Right cardiac atrium (tissue), 5 donors: Measurements from ENCODE around the gene SLC22A5. TPM values are rescaled to one million over a fixed set of nuclear protein-coding genes. Genes with fewer than 3 reads are reported as not detected.

Source experiments
- ATAC-seq, 2 donors: fragments of 200-7000 bp; cut with Tn5 transposase; one replicate each; pipeline versions ENCODE4 v1.8.0 to v1.9.1; 2020; ENCODE audit warnings: moderate library complexity in 2 of 2, mild to moderate bottlenecking in 1 of 2
- DNase-seq, 3 donors: peaks; one replicate each; pipeline ENCODE4 v3.0.0-alpha.2; 2020
- H3K27ac ChIP-seq: one replicate; pipeline ENCODE4 v1.5.1; 2013; ENCODE audit warnings: mild to moderate bottlenecking, low read length, control low read depth, moderate library complexity
- H3K27me3 ChIP-seq: one replicate; pipeline ENCODE4 v1.6.1; 2013; ENCODE audit not compliant: control insufficient read depth, insufficient read depth
- H3K4me1 ChIP-seq: one replicate; pipeline ENCODE4 v1.6.1; 2013; ENCODE audit warnings: low read length; ENCODE audit not compliant: control insufficient read depth, insufficient read depth
- H3K4me3 ChIP-seq: one replicate; pipeline ENCODE4 v1.5.1; 2013; ENCODE audit warnings: low read length, control low read depth
- H3K9me3 ChIP-seq: one replicate; pipeline ENCODE4 v1.6.1; 2013; ENCODE audit warnings: low read length; ENCODE audit not compliant: control insufficient read depth
- WGBS: extraction: QIAGEN DNeasy Blood & Tissue Kit; methylation state at CpG from one replicate; pipeline ENCODE4 v1.1.7; 2013; 5-methylcytosine and 5-hydroxymethylcytosine counted together
- intact Hi-C, 4 donors: fragments of 100-400 bp; cut with DNase I; formaldehyde crosslinking; loops; one replicate each; pipeline versions ENCODE4 v1.11.0 to v1.14.0; 2022 to 2023
- polyA plus RNA-seq: library from polyadenylated mRNA; stranded (reverse); fragments of 200-250 nt; gene quantifications from one replicate; pipeline ENCODE4 v1.2.3, GENCODE V29; 2013
- total RNA-seq, 4 donors: library from RNA; stranded (reverse); fragmentation: NEBNext Ultra II Directional; extraction: Animal tissue kit (Norgen Biotek cat#: 25700); gene quantifications; one replicate each; pipeline ENCODE4 v1.2.1, GENCODE V29; 2021
- donor health status: healthy with polysubstance abuse.
- donor health status: DM: no; HTN: yes; CAD: no.
- donor health status: DM: no; HTN: no; CAD: no.
- donor health status: DM: no; HTN: yes; CAD: no; lungs with severe emphysema.
- donor health status: DM: yes; HTN: yes; CAD: no.

The SLC22A5 gene
- total and polyA plus RNA-seq, 5 donors = 5.7 to 17.5 (median 13.7) TPM

GRCh38 chr5:132388244-132389050 is 18.9 kb downstream of the SLC22A5 start:
- H3K4me1 ChIP-seq = peaks cover 10% of the 10 kb centered on the region
- H3K4me3 ChIP-seq = no peak overlapping the region
- peak overlapping the region; percentile 97 for H3K27ac ChIP-seq
- no peaks in the 10 kb centered on the region for H3K9me3 ChIP-seq
- no peaks in the 10 kb centered on the region for H3K27me3 ChIP-seq
- intact Hi-C loops = loop anchor here in 2 of 4 donors (5.0 to 10.0 kb wide), 2 partner anchors 114 to 436 kb away; no protein-coding TSS in a partner anchor
- ATAC-seq = peak; percentile 34 to 51
- DNase-seq = peak; percentile 37 to 78 (median 69)
- WGBS = 39% methylated on average over 8 of the region's 8 CpGs

- ATAC-seq = no peak
- no peak overlapping the region for H3K4me3 ChIP-seq
- DNase-seq = no peak
- no peaks in the 10 kb centered on the region for H3K27me3 ChIP-seq
- H3K4me1 ChIP-seq = peaks cover 10% of the 10 kb centered on the region
- 80% methylated on average over 1 of the region's 1 CpG for WGBS
- no peaks in the 10 kb centered on the region for H3K9me3 ChIP-seq
- H3K27ac ChIP-seq = peak overlapping the region; percentile 70
- intact Hi-C loops = loop anchor here in 2 of 4 donors (5.0 to 10.0 kb wide), 2 partner anchors 113 to 436 kb away; no protein-coding TSS in a partner anchor
Measured at GRCh38 chr5:132389051-132389331, 19.5 kb downstream of the SLC22A5 start.

- Histone ChIP-seq H3K27ac (peak overlapping the region; percentile 20), H3K4me3 (no peak overlapping the region), H3K9me3 (no peaks in the 10 kb centered on the region), H3K27me3 (no peaks in the 10 kb centered on the region), H3K4me1 (peaks cover 10% of the 10 kb centered on the region)
- WGBS = 96% methylated on average over 10 of the region's 10 CpGs
- DNase-seq (peak in 1 of 3 donors; percentile 59), ATAC-seq (peak in 1 of 2 donors; percentile 11)
- intact Hi-C loops = loop anchor here in 3 of 4 donors (5.0 to 10.0 kb wide), 2 partner anchors 113 to 435 kb away; no protein-coding TSS in a partner anchor
Measured at GRCh38 chr5:132389585-132390286, 20.2 kb downstream of the SLC22A5 start.

- H3K4me1 ChIP-seq = peaks cover 10% of the 10 kb centered on the region
- ATAC-seq (no peak), DNase-seq (no peak)
- H3K4me3 ChIP-seq = no peak overlapping the region
- intact Hi-C loops = loop anchor here in 1 of 4 donors (5.0 kb wide), 1 partner anchor 111 kb away; no protein-coding TSS in a partner anchor
- no peak overlapping the region for H3K27ac ChIP-seq
- no peaks in the 10 kb centered on the region for H3K27me3 ChIP-seq
- WGBS = 75% methylated on average over 5 of the region's 5 CpGs
- H3K9me3 ChIP-seq = no peaks in the 10 kb centered on the region
Measured at GRCh38 chr5:132391247-132391646, 21.7 kb downstream of the SLC22A5 start.

- Histone ChIP-seq H3K27me3 (no peaks in the 10 kb centered on the region), H3K9me3 (no peaks in the 10 kb centered on the region), H3K27ac (no peak overlapping the region), H3K4me1 (peaks cover 7% of the 10 kb centered on the region), H3K4me3 (no peak overlapping the region)
- intact Hi-C loops = loop anchor here in 1 of 4 donors (5.0 kb wide), 1 partner anchor 110 kb away; no protein-coding TSS in a partner anchor
- DNase-seq (no peak), ATAC-seq (no peak)
Measured at GRCh38 chr5:132391870-132392269, 22.4 kb downstream of the SLC22A5 start.

- no peak for DNase-seq
- Histone ChIP-seq H3K4me1 (peaks cover 5% of the 10 kb centered on the region), H3K9me3 (no peaks in the 10 kb centered on the region), H3K27me3 (no peaks in the 10 kb centered on the region), H3K27ac (no peak overlapping the region), H3K4me3 (no peak overlapping the region)
- ATAC-seq = no peak
- intact Hi-C loops = loop anchor here in 1 of 4 donors (5.0 kb wide), 1 partner anchor 110 kb away; no protein-coding TSS in a partner anchor
- 85% methylated on average over 8 of the region's 8 CpGs for WGBS
Measured at GRCh38 chr5:132392411-132392810, 22.9 kb downstream of the SLC22A5 start.

GRCh38 chr5:132392978-132393825 is 23.7 kb downstream of the SLC22A5 start:
- Histone ChIP-seq H3K27ac (no peak overlapping the region), H3K27me3 (no peaks in the 10 kb centered on the region), H3K4me3 (no peak overlapping the region), H3K4me1 (peaks cover 2% of the 10 kb centered on the region), H3K9me3 (no peaks in the 10 kb centered on the region)
- ATAC-seq = no peak
- 96% methylated on average over 6 of the region's 6 CpGs for WGBS
- DNase-seq = no peak
- intact Hi-C loops = loop anchor here in 1 of 4 donors (5.0 kb wide), 1 partner anchor 109 kb away; no protein-coding TSS in a partner anchor

- WGBS = 83% methylated on average over 4 of the region's 4 CpGs
- DNase-seq = no peak
Measured at GRCh38 chr5:132394667-132395259, 25.3 kb downstream of the SLC22A5 start.

GRCh38 chr5:132396589-132397031 is 27.1 kb downstream of the SLC22A5 start:
- H3K4me3 ChIP-seq = no peak overlapping the region
- no peaks in the 10 kb centered on the region for H3K27me3 ChIP-seq
- no peaks in the 10 kb centered on the region for H3K4me1 ChIP-seq
- H3K9me3 ChIP-seq = no peaks in the 10 kb centered on the region
- WGBS = 70% methylated on average over 1 of the region's 1 CpG
- no peak overlapping the region for H3K27ac ChIP-seq
- intact Hi-C loops = no loop called here
- no peak for ATAC-seq
- no peak for DNase-seq

More at GRCh38 chr5:132394667-132395259, 25.3 kb downstream of the SLC22A5 start:
- intact Hi-C loops = loop anchor here in 1 of 4 donors (5.0 kb wide), 1 partner anchor 108 kb away; no protein-coding TSS in a partner anchor
- no peak overlapping the region for H3K4me3 ChIP-seq
- no peaks in the 10 kb centered on the region for H3K9me3 ChIP-seq
- peaks cover 2% of the 10 kb centered on the region for H3K4me1 ChIP-seq
- ATAC-seq = no peak
- no peak overlapping the region for H3K27ac ChIP-seq
- no peaks in the 10 kb centered on the region for H3K27me3 ChIP-seq

GRCh38 chr5:132397224-132397623 is 27.7 kb downstream of the SLC22A5 start:
- no peak for DNase-seq
- H3K9me3 ChIP-seq = no peaks in the 10 kb centered on the region
- H3K4me3 ChIP-seq = no peak overlapping the region
- H3K27ac ChIP-seq = no peak overlapping the region
- WGBS = 94% methylated on average over 2 of the region's 2 CpGs
- ATAC-seq = no peak
- intact Hi-C loops = no loop called here
- no peaks in the 10 kb centered on the region for H3K27me3 ChIP-seq
- no peaks in the 10 kb centered on the region for H3K4me1 ChIP-seq
